Hippocampal formation (tissue), 2 donors: ENCODE measurements around the gene PPM1N.
A peak's percentile ranks its signal among the peaks of the same experiment; 100 is the strongest.

Experiments
- DNase-seq, 2 donors: peaks; one replicate each; lab custom pipeline; 2025; lab: John Stamatoyannopoulos, UW

The PPM1N gene

GRCh38 chr19:45470762-45471081 is 27.5 kb upstream of the PPM1N start:
- DNase-seq: no peak

GRCh38 chr19:45471111-45471930 is 26.9 kb upstream of the PPM1N start:
- DNase-seq: no peak

- no peak for DNase-seq
These were observed 26.2 kb upstream of the PPM1N start for GRCh38 chr19:45471931-45472562.

GRCh38 chr19:45472563-45473366 is 25.5 kb upstream of the PPM1N start:
- DNase-seq: no peak

GRCh38 chr19:45473367-45473681 is 24.9 kb upstream of the PPM1N start:
- DNase-seq: no peak

DNA sequence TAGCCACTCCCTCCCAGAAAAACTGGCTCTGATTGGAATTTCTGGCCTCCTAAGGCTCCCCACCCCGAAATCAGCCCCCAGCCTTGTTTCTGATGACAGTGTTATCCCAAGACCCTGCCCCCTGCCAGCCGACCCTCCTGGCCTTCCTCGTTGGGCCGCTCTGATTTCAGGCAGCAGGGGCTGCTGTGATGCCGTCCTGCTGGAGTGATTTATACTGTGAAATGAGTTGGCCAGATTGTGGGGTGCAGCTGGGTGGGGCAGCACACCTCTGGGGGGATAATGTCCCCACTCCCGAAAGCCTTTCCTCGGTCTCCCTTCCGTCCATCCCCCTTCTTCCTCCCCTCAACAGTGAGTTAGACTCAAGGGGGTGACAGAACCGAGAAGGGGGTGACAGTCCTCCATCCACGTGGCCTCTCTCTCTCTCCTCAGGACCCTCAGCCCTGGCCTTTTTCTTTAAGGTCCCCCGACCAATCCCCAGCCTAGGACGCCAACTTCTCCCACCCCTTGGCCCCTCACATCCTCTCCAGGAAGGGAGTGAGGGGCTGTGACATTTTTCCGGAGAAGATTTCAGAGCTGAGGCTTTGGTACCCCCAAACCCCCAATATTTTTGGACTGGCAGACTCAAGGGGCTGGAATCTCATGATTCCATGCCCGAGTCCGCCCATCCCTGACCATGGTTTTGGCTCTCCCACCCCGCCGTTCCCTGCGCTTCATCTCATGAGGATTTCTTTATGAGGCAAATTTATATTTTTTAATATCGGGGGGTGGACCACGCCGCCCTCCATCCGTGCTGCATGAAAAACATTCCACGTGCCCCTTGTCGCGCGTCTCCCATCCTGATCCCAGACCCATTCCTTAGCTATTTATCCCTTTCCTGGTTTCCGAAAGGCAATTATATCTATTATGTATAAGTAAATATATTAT is 24.3 kb upstream of the PPM1N start:
- no peak for DNase-seq

DNA sequence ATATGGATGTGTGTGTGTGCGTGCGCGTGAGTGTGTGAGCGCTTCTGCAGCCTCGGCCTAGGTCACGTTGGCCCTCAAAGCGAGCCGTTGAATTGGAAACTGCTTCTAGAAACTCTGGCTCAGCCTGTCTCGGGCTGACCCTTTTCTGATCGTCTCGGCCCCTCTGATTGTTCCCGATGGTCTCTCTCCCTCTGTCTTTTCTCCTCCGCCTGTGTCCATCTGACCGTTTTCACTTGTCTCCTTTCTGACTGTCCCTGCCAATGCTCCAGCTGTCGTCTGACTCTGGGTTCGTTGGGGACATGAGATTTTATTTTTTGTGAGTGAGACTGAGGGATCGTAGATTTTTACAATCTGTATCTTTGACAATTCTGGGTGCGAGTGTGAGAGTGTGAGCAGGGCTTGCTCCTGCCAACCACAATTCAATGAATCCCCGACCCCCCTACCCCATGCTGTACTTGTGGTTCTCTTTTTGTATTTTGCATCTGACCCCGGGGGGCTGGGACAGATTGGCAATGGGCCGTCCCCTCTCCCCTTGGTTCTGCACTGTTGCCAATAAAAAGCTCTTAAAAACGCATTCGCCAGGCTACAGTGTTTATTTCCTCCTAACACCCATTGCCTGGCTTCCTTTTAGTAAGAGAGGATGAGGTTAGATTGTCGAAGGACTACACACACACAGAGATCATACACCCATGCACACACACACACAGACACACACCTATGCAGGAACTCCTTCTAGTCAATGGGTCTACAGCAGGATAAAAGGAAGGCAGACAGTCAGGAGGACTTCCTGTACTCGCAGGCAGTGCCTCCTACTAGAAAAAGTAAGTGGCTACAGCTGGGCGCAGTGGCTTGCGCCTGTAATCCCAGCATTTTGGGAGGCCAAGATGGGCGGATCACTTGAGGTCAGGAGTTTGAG is 23.4 kb upstream of the PPM1N start:
- DNase-seq: no peak

DNA sequence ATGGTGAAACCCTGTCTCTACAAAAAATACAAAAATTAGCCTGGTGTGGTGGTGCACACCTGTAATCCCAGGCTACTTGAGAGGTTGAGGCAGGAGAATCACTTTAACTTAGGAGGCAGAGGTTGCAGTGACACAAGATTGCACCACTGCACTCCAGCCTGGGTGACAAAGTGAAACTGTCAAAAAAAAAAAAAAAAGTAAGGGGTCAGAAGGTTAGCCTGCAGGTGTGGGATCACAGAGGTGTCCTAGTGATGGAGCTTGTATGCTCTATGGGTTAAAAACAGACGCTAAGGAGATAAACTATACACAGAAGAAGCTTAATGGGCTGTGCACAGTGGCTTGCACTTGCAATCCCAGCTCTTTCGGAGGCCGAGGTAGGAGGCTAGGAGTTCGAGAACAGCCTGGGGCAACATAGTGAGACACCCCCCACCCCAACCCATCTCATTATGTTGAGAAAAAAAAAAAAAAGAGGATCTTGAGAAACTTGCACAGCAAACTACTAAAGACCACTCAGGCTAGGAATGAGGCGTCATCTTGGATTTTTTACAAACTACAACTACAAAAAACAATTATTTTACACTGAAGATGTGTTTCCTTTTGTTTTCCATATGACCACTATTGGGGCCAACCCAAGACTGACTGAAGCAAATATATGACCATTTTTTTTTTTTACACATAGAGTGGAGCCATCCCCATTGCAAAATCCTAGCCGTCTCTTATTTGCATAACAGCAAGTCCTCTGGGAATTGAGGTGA is 22.5 kb upstream of the PPM1N start:
- DNase-seq: no peak

GRCh38 chr19:45476304-45476703 is 21.9 kb upstream of the PPM1N start:
- no peak for DNase-seq

DNA sequence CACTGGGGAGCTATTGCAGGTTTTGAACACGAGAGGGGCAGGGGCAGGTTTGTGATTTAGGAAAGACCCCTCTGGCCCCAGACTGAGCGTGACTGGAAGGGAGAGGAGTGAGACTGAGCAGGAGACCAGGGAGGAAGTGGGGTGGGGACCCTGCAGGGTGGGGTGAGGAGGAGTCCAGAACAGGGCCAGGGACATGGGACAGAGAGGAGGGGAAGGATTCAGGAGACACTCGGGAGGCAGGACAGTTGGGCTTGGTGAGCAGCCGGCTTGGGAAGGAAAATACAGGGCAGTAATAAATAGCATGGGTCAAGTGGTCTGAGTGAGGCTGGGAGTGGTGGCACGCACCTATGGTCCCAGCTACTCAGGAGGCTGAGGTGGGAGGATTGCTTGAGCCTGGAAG is 21.1 kb upstream of the PPM1N start:
- no peak for DNase-seq

DNA sequence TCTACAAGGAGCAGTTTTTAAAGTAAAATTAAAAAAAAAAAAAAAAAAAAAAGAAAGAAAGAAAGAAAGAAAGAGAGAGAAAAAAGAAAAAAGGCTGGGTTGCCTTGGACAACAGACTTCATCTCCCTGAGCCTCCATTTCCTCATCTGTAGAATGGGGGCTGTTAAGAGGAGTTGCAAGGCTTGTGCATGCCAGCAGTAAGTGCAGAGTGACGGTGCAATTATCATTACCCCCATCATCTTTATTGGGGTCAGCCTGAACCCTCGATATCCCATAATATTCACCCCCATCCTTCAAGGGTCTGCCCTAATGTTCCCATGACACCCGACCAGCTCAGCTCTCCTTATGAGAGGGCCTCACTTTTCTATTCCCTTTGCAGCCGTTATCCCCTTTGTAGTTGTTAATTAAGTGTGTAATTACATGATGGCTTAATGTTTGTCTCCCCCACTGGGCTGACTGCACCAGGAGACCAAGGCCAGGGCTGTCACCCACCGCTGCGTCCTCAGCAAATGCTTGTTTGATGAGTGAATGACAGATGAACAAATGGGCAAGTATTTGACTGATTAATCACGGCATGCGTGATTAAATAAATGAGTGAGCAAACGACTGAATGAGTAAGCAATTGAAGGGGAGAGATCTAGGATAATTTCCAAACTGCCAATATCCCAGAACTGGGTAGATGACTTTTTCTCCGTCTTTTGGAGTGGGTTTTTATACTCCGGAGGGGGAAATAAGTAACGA is 20.4 kb upstream of the PPM1N start:
- DNase-seq: no peak

GRCh38 chr19:45478454-45479238 is 19.6 kb upstream of the PPM1N start:
- peak; percentile 78 to 82 for DNase-seq

DNA sequence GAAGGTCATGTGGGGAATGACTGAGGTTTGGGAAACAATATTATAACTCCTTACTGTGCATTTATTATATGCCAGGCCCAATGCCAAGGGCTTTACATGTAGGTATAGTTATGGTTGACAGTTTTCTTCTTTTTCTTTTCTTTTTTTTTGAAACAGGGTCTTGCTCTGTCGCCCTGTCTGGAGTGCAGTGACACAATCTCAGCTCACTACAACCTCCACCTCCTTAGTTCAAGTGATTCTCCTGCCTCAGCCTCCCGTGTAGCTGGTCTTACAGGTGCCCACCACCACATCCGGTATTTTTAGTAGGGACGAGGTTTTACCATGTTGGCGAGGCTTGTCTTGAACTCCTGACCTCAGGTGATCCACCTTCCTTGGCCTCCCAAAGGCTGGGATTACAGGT is 15.2 kb upstream of the PPM1N start:
- DNase-seq: no peak

GRCh38 chr19:45484273-45484945 is 13.8 kb upstream of the PPM1N start:
- no peak for DNase-seq

DNA sequence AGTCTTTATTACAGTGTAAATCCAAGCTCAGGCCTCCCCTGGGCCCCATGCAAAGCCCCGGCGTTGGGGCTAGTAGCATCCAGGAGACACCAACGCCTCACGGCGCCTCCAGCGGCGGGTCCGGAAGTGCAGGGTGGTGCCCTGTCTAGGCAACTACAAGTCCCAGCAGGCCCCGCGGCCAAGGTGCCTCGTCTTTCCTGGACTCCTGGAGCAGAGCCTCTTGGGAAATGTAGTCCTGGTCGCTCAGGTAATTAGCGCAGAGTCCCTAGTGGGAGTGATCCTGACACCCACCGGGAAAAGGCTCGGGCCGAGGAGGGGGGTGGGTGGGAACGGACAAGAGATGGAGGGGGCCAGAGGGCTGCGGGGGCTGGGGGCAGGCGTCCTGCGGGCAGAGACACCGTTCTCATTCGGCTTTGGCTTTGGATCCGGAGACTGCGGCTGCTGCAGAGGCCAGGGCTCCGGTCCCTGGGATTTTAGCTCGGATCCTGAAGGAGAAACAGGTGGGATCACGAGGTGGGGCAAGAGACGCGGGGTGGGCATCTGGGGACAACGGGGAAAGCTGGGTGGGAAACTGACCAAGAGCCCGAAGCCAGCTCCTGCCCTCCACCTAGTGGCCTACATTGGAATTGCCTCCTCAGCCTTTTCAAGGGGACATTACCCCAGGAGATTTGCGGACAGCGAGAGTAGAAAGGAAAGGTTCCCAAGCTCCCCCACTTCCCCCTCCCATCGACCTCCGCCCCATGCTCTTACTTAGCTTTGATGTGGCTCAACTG is 12.8 kb upstream of the PPM1N start:
- peak; percentile 88 to 94 for DNase-seq

DNA sequence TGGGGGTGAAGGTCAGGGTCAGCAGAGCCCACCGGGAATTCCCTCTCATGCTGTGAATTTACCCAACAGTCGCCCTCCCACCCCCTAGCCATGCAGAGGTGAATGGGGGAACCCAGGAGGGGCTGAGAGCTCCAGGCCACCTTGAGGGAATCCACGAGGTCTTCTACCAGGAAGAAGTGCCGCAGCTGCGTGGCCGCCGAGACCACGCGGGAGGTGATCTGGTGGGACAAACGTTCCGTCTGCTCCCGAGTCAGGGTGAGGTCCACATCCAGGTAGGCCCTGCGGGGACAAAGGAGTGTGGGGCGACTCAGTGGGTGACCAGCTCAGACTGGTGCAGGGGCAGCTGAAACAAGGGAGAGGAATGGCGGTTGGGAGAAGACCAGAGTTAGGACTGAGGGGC is 9.5 kb upstream of the PPM1N start:
- no peak for DNase-seq

DNA sequence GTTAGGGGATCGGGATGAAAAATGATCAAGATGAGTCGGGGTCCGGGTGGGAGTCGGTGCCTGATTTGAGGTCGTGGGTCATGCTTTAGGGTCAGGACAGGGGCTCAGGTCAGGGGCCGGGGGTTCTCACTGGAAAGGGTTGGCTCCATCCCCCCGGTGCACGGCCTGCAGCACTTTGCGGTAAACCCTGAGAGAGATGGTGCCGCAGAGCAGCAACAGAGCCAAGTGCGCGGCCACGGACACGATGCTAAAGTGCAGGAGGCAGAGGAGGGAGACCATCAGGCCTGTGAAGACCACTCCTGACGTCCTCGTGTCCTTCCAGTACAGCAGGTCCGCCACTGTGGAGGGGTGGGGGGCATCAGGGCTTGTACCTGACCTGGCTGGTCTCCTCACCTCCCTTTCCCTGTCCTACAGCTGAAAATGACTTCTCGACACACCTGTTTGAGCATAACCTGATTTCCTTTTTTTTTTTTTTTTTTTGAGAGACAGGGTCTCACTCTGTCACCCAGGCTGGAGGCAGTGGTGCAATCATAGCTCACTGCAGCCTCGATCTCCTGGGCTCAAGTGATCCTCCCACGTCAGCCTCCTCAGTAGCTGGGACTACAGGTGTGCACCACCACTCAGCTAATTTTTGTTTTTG is 8.9 kb upstream of the PPM1N start:
- DNase-seq: no peak
